Right lobe of liver (tissue), 6 donors: ENCODE results near the gene TMEM215. TPM values are rescaled to one million over a fixed set of nuclear protein-coding genes. Genes with fewer than 3 reads are reported as not detected.

Experiments used
- ATAC-seq, 4 donors: fragments of 200-7000 bp; cut with Tn5 transposase; one replicate each; pipeline ENCODE4 v1.9.1; 2020; ENCODE audit warnings: mild to moderate bottlenecking in 4 of 4, moderate library complexity in 4 of 4
- DNase-seq, 3 donors: peaks; one replicate each; pipeline ENCODE4 v3.0.0-alpha.2; 2020
- H3K27ac ChIP-seq, 3 donors: fragments of 200-600 bp; one replicate each; pipeline ENCODE4 v1.8.0; 2022
- H3K27me3 ChIP-seq, 2 donors: fragments of 200-600 bp; one replicate each; pipeline ENCODE4 v1.8.0; 2022
- H3K36me3 ChIP-seq, 4 donors: fragments of 200-600 bp; sonication (generic) in 1 of 4; one replicate each; pipeline versions ENCODE4 v1.5.1 to v1.8.0; 2017 to 2022; ENCODE audit warnings: control low read depth in 1 of 4
- H3K4me1 ChIP-seq, 4 donors: fragments of 200-600 bp; sonication (generic) in 1 of 4; one replicate each; pipeline versions ENCODE4 v1.5.1 to v1.8.0; 2017 to 2022; ENCODE audit warnings: control low read depth in 1 of 4
- H3K4me3 ChIP-seq, 3 donors: fragments of 200-600 bp; one replicate each; pipeline ENCODE4 v1.8.0; 2022
- H3K9me3 ChIP-seq, 4 donors: fragments of 200-600 bp; sonication (generic) in 1 of 4; one replicate each; pipeline versions ENCODE4 v1.5.1 to v1.8.0; 2017 to 2022; ENCODE audit warnings: control low read depth in 1 of 4
- POLR2A ChIP-seq: fragments of 450-650 bp; IDR thresholded peaks from one replicate; pipeline ENCODE4 v1.6.1; 2017; ENCODE audit warnings: antibody characterized with exemption, mild to moderate bottlenecking
- WGBS: methylation state at CpG from one replicate; pipeline ENCODE4 v1.1.6; 2018; ENCODE audit warnings: low coverage, low lambda C conversion rate; ENCODE audit not compliant: insufficient coverage; ENCODE audit errors: missing lambda C conversion rate; 5-methylcytosine and 5-hydroxymethylcytosine counted together
- intact Hi-C, 2 donors: fragments of 100-400 bp; cut with DNase I; formaldehyde crosslinking; loops; one replicate each; pipeline versions ENCODE4 v1.11.2 to v1.14.1; 2022
- small RNA-seq, 2 experiments: library from RNA; depleted of rRNA; stranded (forward); fragments of <200 nt; gene quantifications; one replicate each; pipeline ENCODE3, GENCODE V24; 2016
- total RNA-seq, 6 experiments: library from RNA; depleted of rRNA in 2 of 6; stranded (reverse); fragments of >200 nt in 2 of 6; fragmentation: NEBNext Ultra II Directional in 3 of 6; extraction: Animal tissue kit (Norgen Biotek cat#: 25700) in 3 of 6; gene quantifications; one replicate each; pipeline versions ENCODE4 v1.1.0 to v1.2.4, GENCODE V29; 2016 to 2023
- TF ChIP-seq, protein P1 (sequence below), 4 donors: fragments of 200-600 bp in 3 of 4; fragments of 450-650 bp in 1 of 4; IDR thresholded peaks; one replicate each; pipeline versions ENCODE4 v1.5.1 to v1.8.0; 2016 to 2022; ENCODE audit warnings: antibody characterized with exemption in 4 of 4, mild to moderate bottlenecking in 2 of 4
- donor health status: DM: no; HTN: yes; CAD: no.
- donor health status: DM: no; HTN: no; CAD: no.
- donor health status: DM: no; HTN: no; CAD: no.
- donor health status: DM: no; HTN: yes; CAD: no.
- donor health status: DM: no; HTN: yes; CAD: no.

The TMEM215 gene
- total RNA-seq, 6 experiments from 2014 or later, result not detected

DNA sequence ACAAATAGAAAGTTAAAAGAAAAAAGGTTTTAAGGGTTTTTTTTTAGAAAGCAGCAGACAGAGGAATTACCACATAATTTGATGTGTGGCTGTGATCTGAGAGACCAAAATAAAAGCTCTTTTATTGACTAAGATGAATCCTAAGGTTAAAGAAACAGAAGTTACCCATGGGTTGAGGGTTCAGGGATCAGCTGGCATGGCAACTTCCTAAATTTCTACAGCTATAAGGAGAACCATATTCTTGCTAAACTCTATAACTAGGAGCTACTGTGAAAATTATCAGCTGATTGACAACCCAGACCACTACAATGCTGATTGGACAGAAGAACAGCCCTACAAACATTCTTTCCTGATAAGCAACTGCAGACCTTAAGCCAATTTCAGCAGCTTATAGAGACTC, 40.2 kb downstream of the TMEM215 start:
- ATAC-seq, result no peak
- Histone ChIP-seq H3K27ac (no peak overlapping the region), H3K36me3 (no peaks in the 10 kb centered on the region), H3K4me3 (no peak overlapping the region), H3K9me3 (no peaks in the 10 kb centered on the region), H3K27me3 (no peaks in the 10 kb centered on the region), H3K4me1 (no peaks in the 10 kb centered on the region)
- no peak for TF ChIP-seq POLR2A
- TF ChIP-seq, protein P1, sequence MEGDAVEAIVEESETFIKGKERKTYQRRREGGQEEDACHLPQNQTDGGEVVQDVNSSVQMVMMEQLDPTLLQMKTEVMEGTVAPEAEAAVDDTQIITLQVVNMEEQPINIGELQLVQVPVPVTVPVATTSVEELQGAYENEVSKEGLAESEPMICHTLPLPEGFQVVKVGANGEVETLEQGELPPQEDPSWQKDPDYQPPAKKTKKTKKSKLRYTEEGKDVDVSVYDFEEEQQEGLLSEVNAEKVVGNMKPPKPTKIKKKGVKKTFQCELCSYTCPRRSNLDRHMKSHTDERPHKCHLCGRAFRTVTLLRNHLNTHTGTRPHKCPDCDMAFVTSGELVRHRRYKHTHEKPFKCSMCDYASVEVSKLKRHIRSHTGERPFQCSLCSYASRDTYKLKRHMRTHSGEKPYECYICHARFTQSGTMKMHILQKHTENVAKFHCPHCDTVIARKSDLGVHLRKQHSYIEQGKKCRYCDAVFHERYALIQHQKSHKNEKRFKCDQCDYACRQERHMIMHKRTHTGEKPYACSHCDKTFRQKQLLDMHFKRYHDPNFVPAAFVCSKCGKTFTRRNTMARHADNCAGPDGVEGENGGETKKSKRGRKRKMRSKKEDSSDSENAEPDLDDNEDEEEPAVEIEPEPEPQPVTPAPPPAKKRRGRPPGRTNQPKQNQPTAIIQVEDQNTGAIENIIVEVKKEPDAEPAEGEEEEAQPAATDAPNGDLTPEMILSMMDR (IDR thresholded peaks at IDR 0.05), result no peak
- intact Hi-C loops, result no loop called here
- DNase-seq, result no peak

DNA sequence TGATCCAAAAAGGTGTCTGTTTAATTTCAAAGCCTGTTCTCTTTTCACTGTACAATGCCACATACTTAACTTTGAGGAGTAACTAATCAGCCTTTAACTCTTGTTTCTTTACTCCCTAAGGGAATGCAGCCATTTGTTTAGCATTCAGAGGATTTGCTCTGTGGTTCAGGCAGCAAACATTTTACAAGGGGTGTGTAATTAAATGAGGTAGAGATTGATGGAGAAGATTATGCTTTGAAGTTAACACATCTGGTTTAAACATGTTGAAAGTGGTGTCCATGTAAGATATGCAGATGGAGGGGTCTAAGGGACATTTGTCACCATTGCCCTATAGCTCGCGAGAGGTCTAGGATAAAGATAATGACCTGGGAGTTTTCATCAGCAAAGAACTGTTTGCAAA, 41.9 kb downstream of the TMEM215 start:
- H3K9me3 ChIP-seq, result no peaks in the 10 kb centered on the region
- H3K36me3 ChIP-seq, result no peaks in the 10 kb centered on the region
- H3K27ac ChIP-seq, result no peak overlapping the region
- intact Hi-C loops, result no loop called here
- TF ChIP-seq, protein P1 (IDR thresholded peaks at IDR 0.05), result no peak
- no peak for TF ChIP-seq POLR2A
- H3K4me1 ChIP-seq, result no peaks in the 10 kb centered on the region
- DNase-seq (no peak), ATAC-seq (no peak)
- 50% methylated on average over 2 of the region's 2 CpGs for WGBS
- H3K4me3 ChIP-seq, result no peak overlapping the region
- H3K27me3 ChIP-seq, result no peaks in the 10 kb centered on the region

DNA sequence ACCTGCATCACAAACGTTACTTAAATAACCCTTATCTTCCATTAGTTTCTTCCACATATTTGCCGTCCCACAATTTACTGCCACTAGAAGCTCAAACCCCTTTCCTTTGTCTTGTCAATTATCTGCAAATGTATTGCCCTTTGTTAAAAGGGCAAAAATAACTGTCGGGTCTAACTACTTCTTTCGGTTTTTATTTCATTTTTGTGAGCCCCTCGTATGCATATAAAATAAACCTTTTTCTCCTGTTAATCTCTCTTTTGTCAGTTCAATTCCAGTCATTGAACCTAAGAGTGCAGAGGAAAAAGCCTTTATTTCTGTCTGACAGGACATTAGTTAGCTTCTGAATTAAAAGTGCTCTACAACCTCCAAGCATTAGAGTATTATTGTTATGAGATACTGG, 45.5 kb downstream of the TMEM215 start:
- no peak overlapping the region for H3K27ac ChIP-seq
- TF ChIP-seq, protein P1 (IDR thresholded peaks at IDR 0.05), result no peak
- TF ChIP-seq POLR2A, result no peak
- H3K4me1 ChIP-seq, result no peaks in the 10 kb centered on the region
- H3K9me3 ChIP-seq, result no peaks in the 10 kb centered on the region
- no peak overlapping the region for H3K4me3 ChIP-seq
- intact Hi-C loops, result no loop called here
- H3K27me3 ChIP-seq, result no peaks in the 10 kb centered on the region
- WGBS, result 58% methylated on average over 5 of the region's 5 CpGs
- DNase-seq, result no peak
- ATAC-seq, result no peak
- H3K36me3 ChIP-seq, result no peaks in the 10 kb centered on the region

DNA sequence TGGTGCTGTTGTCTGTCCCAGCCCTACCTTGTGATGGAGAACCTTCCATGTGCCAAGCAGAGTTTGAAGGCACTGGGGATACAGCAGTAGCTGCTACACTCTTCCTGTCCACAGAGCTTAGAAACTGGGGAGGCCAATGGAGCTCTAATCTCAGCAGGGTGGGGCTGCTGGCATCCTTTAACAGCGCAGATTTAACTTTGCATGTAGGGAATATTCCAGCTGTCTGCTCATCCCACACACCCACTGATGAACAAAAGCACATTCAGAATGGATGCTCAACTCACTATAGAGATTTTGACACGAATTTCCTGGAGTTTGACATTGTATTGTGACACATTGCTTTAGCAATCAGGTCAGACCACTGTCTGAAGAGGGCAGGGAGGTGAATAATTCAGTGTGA, 49.0 kb downstream of the TMEM215 start:
- WGBS, result 10% methylated on average over 2 of the region's 2 CpGs
- Histone ChIP-seq H3K9me3 (no peaks in the 10 kb centered on the region), H3K27me3 (no peaks in the 10 kb centered on the region), H3K4me1 (no peaks in the 10 kb centered on the region), H3K36me3 (no peaks in the 10 kb centered on the region), H3K4me3 (no peak overlapping the region), H3K27ac (no peak overlapping the region)
- DNase-seq (no peak), ATAC-seq (no peak)
- TF ChIP-seq, protein P1 (IDR thresholded peaks at IDR 0.05), result no peak
- no peak for TF ChIP-seq POLR2A
- intact Hi-C loops, result no loop called here

Small RNA genes lying within 50 kb of the gene (small RNA-seq; reads per million reads assigned to genes)
- gene RF00019, result 0 reads per million in 2 experiments

Other genes starting within 250 kb of the TMEM215 start
- 1 to 10 TPM in 5 of 6 experiments, under 1 TPM in 1; 0.49 to 7.4 (median 2.9) TPM for gene SMIM27, start 231.2 kb upstream of the TMEM215 start, total RNA-seq
- 1 to 10 TPM; 6.0 to 9.6 (median 7.9) TPM for gene TOPORS, start 231.0 kb upstream of the TMEM215 start, total RNA-seq
- gene NDUFB6, start 210.4 kb upstream of the TMEM215 start, total RNA-seq, result 10 to 100 TPM; 28.9 to 39.9 (median 36.2) TPM
- not detected for gene TAF1L, start 147.9 kb upstream of the TMEM215 start, total RNA-seq
- gene APTX, start 218.1 kb downstream of the TMEM215 start, total RNA-seq, result 10 to 100 TPM; 11.4 to 23.2 (median 15.3) TPM
- gene DNAJA1, start 241.7 kb downstream of the TMEM215 start, total RNA-seq, result 100 to 1,000 TPM in 2 of 6 experiments, 10 to 100 TPM in 4; 60.1 to 130 (median 93.9) TPM